AG10803 (cell line): Measurements from ENCODE around the gene ZNF665.
"Not testable (repeated sequence)": the region's sequence is repeated elsewhere in the genome, so short reads cannot be mapped to it uniquely, and the experiment has no call there.

ENCODE experiments used
- DNase-seq: peaks from one replicate; pipeline ENCODE4 v3.0.0; 2010; ENCODE audit warnings: low read depth
- H3K4me3 ChIP-seq: 2 replicates; pipeline ENCODE4 v1.5.1; 2011; ENCODE audit warnings: mild to moderate bottlenecking, low read length, control low read depth
- CTCF ChIP-seq: conservative IDR thresholded peaks from 2 replicates; pipeline ENCODE4 v1.5.1; 2011; ENCODE audit warnings: mild to moderate bottlenecking, low read length, control low read depth, inconsistent platforms

The ZNF665 gene

DNA sequence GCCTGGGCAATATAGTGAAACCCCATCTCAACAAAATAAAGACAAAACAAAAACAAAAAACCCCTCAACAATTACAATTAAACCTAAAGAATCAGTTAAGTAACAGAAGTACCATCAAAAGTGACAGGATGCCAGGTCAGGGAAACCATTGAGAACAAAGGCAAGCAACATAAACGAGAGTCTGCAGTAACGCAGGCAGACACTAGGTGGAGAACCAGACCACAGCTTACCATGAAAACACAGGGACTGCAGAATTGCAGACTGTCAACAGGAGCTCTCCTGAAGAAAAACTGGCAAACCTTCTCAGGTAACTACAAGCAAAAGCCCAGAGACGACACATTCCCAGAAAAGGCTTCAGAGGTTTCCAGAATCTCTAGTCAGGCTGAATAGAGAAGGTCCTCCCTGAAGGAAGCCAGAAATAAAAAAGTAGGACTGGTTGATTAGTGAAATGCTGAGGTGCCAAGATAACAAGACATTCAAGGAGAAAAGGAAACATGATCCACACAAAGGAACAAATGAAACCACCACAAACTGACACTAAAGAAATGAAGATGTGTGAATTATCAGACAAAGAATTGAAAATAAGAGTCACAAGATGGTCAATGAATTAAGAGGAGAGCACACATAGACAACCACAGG is 2.2 kb upstream of the ZNF665 start:
- peak; percentile 79 for DNase-seq
- peak; percentile 96 for TF ChIP-seq CTCF
- H3K4me3 ChIP-seq, result no peak overlapping the region

- no peak for TF ChIP-seq CTCF
- H3K4me3 ChIP-seq, result peak overlapping the region; percentile 81
Measured at GRCh38 chr19:53193535-53194222, 521 bp upstream of the ZNF665 start.

GRCh38 chr19:53190253-53190652 is 2.9 kb downstream of the ZNF665 start:
- TF ChIP-seq CTCF, result no peak
- no peak for DNase-seq
- no peak overlapping the region for H3K4me3 ChIP-seq

More at GRCh38 chr19:53193535-53194222, 521 bp upstream of the ZNF665 start:
- DNase-seq, result no peak

DNA sequence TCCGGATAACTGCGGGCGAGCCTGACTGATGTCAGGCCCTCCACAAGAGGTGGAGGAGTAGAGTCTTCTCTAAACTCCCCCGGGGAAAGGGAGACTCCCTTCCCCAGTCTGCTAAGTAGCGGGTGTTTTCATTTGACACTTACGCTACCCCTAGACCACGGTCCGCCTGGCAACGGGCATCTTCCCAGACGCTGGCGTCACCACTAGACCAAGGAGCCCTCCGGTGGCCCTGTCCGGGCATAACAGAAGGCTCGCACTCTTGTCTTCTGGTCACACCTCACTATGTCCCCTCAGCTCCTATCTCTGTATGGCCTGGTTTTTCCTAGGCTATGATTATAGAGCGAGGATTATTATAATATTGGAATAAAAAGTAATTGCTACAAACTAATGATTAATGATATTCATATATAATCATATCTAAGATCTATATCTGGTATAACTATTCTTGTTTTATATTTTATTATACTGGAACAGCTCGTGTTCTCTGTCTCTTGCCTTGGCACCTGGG is 3.4 kb downstream of the ZNF665 start:
- not testable (repeated sequence) for H3K4me3 ChIP-seq, DNase-seq

- H3K4me3 ChIP-seq, DNase-seq: not testable (repeated sequence)
Measured at GRCh38 chr19:53185155-53185882, 7.8 kb downstream of the ZNF665 start.

DNA sequence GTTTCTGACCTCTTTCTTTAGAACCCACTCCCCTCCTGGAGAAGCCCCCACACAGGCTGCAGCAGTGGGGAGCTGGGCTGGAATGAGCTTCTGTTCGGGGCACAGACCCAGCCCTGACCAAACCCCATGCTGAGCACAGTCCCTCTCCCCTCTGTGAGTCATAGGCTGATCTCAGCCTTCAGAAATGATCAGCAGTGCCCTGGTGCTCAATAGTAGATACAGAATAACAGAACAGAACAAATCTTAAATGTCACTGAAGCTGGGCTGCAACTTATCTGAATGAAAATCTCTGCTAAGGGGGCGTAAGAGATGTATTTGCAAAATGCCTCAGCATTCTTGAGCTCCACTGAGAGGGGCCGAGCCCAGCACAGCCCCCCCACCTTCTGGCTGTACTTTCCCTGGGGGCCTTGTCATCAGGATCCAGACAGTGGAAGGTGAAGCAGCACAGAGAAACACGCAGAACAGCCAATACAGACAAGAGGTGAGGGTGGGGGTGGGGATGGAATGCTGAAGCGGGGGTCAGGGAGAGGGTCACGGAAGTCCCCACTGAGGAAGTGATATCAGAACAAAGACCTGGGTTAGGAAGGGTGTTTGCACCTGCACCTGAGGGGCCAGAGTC is 9.9 kb downstream of the ZNF665 start:
- no peak overlapping the region for H3K4me3 ChIP-seq
- no peak for TF ChIP-seq CTCF
- peak; percentile 20 for DNase-seq

DNA sequence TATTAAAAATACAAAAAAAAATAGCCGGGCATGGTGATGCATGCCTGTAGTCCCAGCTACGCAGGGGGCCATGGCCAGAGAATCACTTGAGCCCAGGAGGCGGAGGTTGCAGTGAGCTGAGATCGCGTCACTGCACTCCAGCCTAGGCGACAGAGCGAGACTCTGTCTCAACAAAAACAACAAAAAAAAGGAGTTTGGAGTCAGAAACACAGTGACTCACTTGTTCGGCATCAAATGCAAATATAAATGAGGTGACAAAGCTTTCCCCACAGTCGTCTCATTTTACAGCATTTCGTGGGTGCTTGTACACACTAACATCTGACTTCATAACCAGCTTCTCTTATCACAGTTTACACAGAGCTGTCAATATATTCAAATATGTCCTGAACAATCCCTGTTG is 11.0 kb downstream of the ZNF665 start:
- DNase-seq, result no peak
- H3K4me3 ChIP-seq, result no peak overlapping the region
- TF ChIP-seq CTCF, result no peak
